Pancreas (tissue), 10 donors: ENCODE data around the gene KIF22. TPM values are rescaled to one million over a fixed set of nuclear protein-coding genes. Genes with fewer than 3 reads are reported as not detected.
A peak's percentile ranks its signal among the peaks of the same experiment; 100 is the strongest.

ENCODE experiments used
- ATAC-seq, 4 donors: fragments of 200-7000 bp; cut with Tn5 transposase; one replicate each; pipeline versions ENCODE4 v1.8.0 to v1.9.1; 2020; ENCODE audit warnings: mild to moderate bottlenecking in 4 of 4, moderate library complexity in 4 of 4
- DNase-seq, 6 donors: peaks; one replicate each; pipeline ENCODE4 v3.0.0-alpha.2; 2020
- FAIRE-seq: peaks from 2 replicates; lab custom pipeline; 2012; peaks lifted over from hg19 to GRCh38; lab: Jason Lieb, UNC
- H3K27ac ChIP-seq, 4 donors: fragments of 200-600 bp; sonication (generic); 1 replicate in 3 of 4; 2 replicates in 1 of 4; pipeline versions ENCODE4 v1.5.0 to v1.8.0; 2020
- H3K27me3 ChIP-seq, 4 donors: fragments of 200-600 bp; one replicate each; pipeline ENCODE4 v1.8.0; 2021
- H3K36me3 ChIP-seq, 3 donors: fragments of 200-600 bp; sonication (generic) in 1 of 3; one replicate each; pipeline versions ENCODE4 v1.5.0 to v1.8.0; 2020 to 2021
- H3K4me1 ChIP-seq, 3 donors: fragments of 200-600 bp; one replicate each; pipeline ENCODE4 v1.8.0; 2021
- H3K4me3 ChIP-seq, 4 donors: fragments of 200-600 bp; sonication (generic) in 2 of 4; one replicate each; pipeline versions ENCODE4 v1.5.0 to v1.8.0; 2020 to 2021
- H3K9me3 ChIP-seq, 4 donors: fragments of 200-600 bp; one replicate each; pipeline ENCODE4 v1.8.0; 2021
- CTCF ChIP-seq, 4 donors: fragments of 200-600 bp; sonication (generic) in 3 of 4; IDR thresholded peaks; one replicate each; pipeline versions ENCODE4 v1.5.0 to v1.8.0; 2021; ENCODE audit warnings: antibody characterized with exemption in 4 of 4
- WGBS, 2 donors: extraction: QIAGEN DNeasy Blood & Tissue Kit; methylation state at CpG; one replicate each; pipeline ENCODE4 v1.1.7; 2013; 5-methylcytosine and 5-hydroxymethylcytosine counted together
- intact Hi-C, 3 donors: fragments of 100-400 bp; cut with DNase I; formaldehyde crosslinking; loops; one replicate each; pipeline versions ENCODE4 v1.11.1 to v1.14.2; 2022
- polyA plus RNA-seq, 2 donors: library from polyadenylated mRNA; stranded (reverse); fragments of 200-250 nt; gene quantifications; one replicate each; pipeline ENCODE4 v1.2.3, GENCODE V29; 2013
- total RNA-seq, 6 donors: library from RNA; stranded (reverse); fragmentation: NEBNext Ultra II Directional in 4 of 6; extraction: Animal tissue kit (Norgen Biotek cat#: 25700) in 4 of 6; gene quantifications; one replicate each; pipeline versions ENCODE4 v1.2.1 to v1.2.4, GENCODE V29; 2021 to 2023
- donor health status: healthy with polysubstance abuse.
- donor health status: DM: no; HTN: no; CAD: no; lungs with moderate emphysema.
- donor health status: DM: no; HTN: no; CAD: no.
- donor health status: control.
- donor health status: control.
- donor health status: Bipolar disorder and iron deficiency.
- donor health status: DM: yes; HTN: yes; CAD: no.
- donor health status: DM: no; HTN: no; CAD: no.
- donor health status: DM: no; HTN: no; CAD: no.
- donor health status: DM: yes; HTN: yes; CAD: no.

Gene KIF22
- total and polyA plus RNA-seq, 8 donors = 7.7 to 51.2 (median 13.9) TPM

GRCh38 chr16:29819506-29819905, 29.0 kb downstream of the KIF22 start:
- no peak for ATAC-seq
- H3K4me1 ChIP-seq = peaks cover 28 to 59% (median 43%) of the 10 kb centered on the region in 3 donors
- intact Hi-C loops = no loop called here

GRCh38 chr16:29820271-29820701, 29.7 kb downstream of the KIF22 start, which contains the start of gene MVP:
MVP (plus strand) TSS chr16:29820462; CDS start chr16:29830550, 10,088 bp downstream.
- WGBS, 2 donors = 0% methylated on average over 4 of the region's 4 CpGs
- ATAC-seq (peak; percentile 45 to 67 (median 60)), FAIRE-seq (no peak), DNase-seq (peak; percentile 76 to 87 (median 80))
- no peak for TF ChIP-seq CTCF (IDR thresholded peaks at IDR 0.05)
- H3K27ac ChIP-seq = peak within 1 kb of the TSS; percentile 63 to 93 (median 87)
- intact Hi-C loops = no loop called here
- H3K36me3 ChIP-seq = peaks cover 0 to 8% (median 0%) of the 10 kb centered on the region in 3 donors
- H3K4me3 ChIP-seq = peak within 1 kb of the TSS; percentile 48 to 77 (median 54)
- H3K4me1 ChIP-seq = peaks cover 36 to 66% (median 50%) of the 10 kb centered on the region in 3 donors
- H3K27me3 ChIP-seq = no peaks in the 10 kb centered on the region
- no peaks in the 10 kb centered on the region for H3K9me3 ChIP-seq

More at GRCh38 chr16:29819506-29819905, 29.0 kb downstream of the KIF22 start:
- DNase-seq (peak in 3 of 6 donors; percentile 44 to 71 (median 44)), FAIRE-seq (no peak)
- peak overlapping the region in 2 of 4 donors; percentile 92 to 93 for H3K27ac ChIP-seq
- 50% methylated on average over 15 of the region's 15 CpGs for WGBS, 2 donors
- TF ChIP-seq CTCF (IDR thresholded peaks at IDR 0.05) = no peak
- H3K36me3 ChIP-seq = peaks cover 0 to 8% (median 0%) of the 10 kb centered on the region in 3 donors
- H3K4me3 ChIP-seq = peak overlapping the region in 1 of 4 donors; percentile 77
- H3K9me3 ChIP-seq = no peaks in the 10 kb centered on the region
- no peaks in the 10 kb centered on the region for H3K27me3 ChIP-seq

- Histone ChIP-seq H3K27ac (peak overlapping the region; percentile 63 to 93 (median 87)), H3K4me3 (peak overlapping the region; percentile 48 to 77 (median 54))
- no peak for TF ChIP-seq CTCF (IDR thresholded peaks at IDR 0.05)
These were observed 30.4 kb downstream of the KIF22 start for GRCh38 chr16:29820730-29821642.

GRCh38 chr16:29821643-29822115, 31.1 kb downstream of the KIF22 start:
- no peak for TF ChIP-seq CTCF (IDR thresholded peaks at IDR 0.05)
- Histone ChIP-seq H3K27me3 (no peaks in the 10 kb centered on the region), H3K4me3 (peak overlapping the region; percentile 48 to 77 (median 54)), H3K27ac (peak overlapping the region; percentile 63 to 93 (median 87)), H3K4me1 (peaks cover 50 to 76% (median 63%) of the 10 kb centered on the region in 3 donors), H3K9me3 (no peaks in the 10 kb centered on the region), H3K36me3 (peaks cover 0 to 8% (median 0%) of the 10 kb centered on the region in 3 donors)
- peak in 3 of 4 donors; percentile 2 to 14 (median 3) for ATAC-seq
- DNase-seq = peak in 2 of 6 donors; percentile 41 to 43
- intact Hi-C loops = loop anchor here in 1 of 3 donors (2.0 kb wide), 1 partner anchor 17 kb away; no protein-coding TSS in a partner anchor
- WGBS, 2 donors = 19 to 21% methylated on average over 7 of the region's 7 CpGs
- FAIRE-seq = no peak

More at GRCh38 chr16:29820730-29821642, 30.4 kb downstream of the KIF22 start:
- Histone ChIP-seq H3K36me3 (peaks cover 0 to 8% (median 0%) of the 10 kb centered on the region in 3 donors), H3K27me3 (no peaks in the 10 kb centered on the region), H3K9me3 (no peaks in the 10 kb centered on the region), H3K4me1 (peaks cover 43 to 73% (median 57%) of the 10 kb centered on the region in 3 donors)
- DNase-seq (peak; percentile 71 to 87 (median 77)), FAIRE-seq (no peak), ATAC-seq (peak; percentile 37 to 66 (median 56))
- intact Hi-C loops = no loop called here
- WGBS, 2 donors = 1 to 5% methylated on average over 11 of the region's 11 CpGs
